CD14-positive monocyte (primary cell): ENCODE measurements around the gene METTL6. TPM values are rescaled to one million over a fixed set of nuclear protein-coding genes. Genes with fewer than 3 reads are reported as not detected.

Experiments
- DNase-seq, 3 donors: peaks; one replicate each; pipeline ENCODE4 v3.0.0-alpha.2; 2011 to 2022
- H2AFZ ChIP-seq: 2 replicates; pipeline ENCODE4 v1.6.0; 2012; ENCODE audit warnings: mild to moderate bottlenecking, low read depth, low read length, inconsistent platforms; ENCODE audit not compliant: insufficient read depth, poor library complexity, severe bottlenecking
- H3K27ac ChIP-seq, 2 donors: 1 replicate in 1 of 2; 2 replicates in 1 of 2; pipeline ENCODE4 v1.5.1; 2012 to 2013; ENCODE audit warnings: low read length in 2 of 2, control low read depth in 1 of 2, inconsistent platforms in 1 of 2, low read depth in 1 of 2, mild to moderate bottlenecking in 1 of 2
- H3K27me3 ChIP-seq, 2 donors: one replicate each; pipeline versions ENCODE4 v1.6.0 to v1.6.1; 2011 to 2013; ENCODE audit warnings: low read length in 2 of 2; ENCODE audit not compliant: control insufficient read depth in 2 of 2, insufficient read depth in 2 of 2
- H3K36me3 ChIP-seq, 2 donors: replicated peaks in 1 of 2; 1 replicate in 1 of 2; 2 replicates in 1 of 2; pipeline versions ENCODE4 v1.5.1 to v1.6.1; 2012 to 2013; ENCODE audit warnings: low read length in 2 of 2, control low read depth in 1 of 2, inconsistent platforms in 1 of 2, mild to moderate bottlenecking in 1 of 2; ENCODE audit not compliant: insufficient read depth in 2 of 2, control insufficient read depth in 1 of 2
- H3K4me1 ChIP-seq, 2 donors: 1 replicate in 1 of 2; 2 replicates in 1 of 2; pipeline versions ENCODE4 v1.5.1 to v1.6.1; 2012 to 2013; ENCODE audit warnings: low read length in 2 of 2, control low read depth in 1 of 2, inconsistent platforms in 1 of 2, mild to moderate bottlenecking in 1 of 2, moderate library complexity in 1 of 2; ENCODE audit not compliant: insufficient read depth in 2 of 2, control insufficient read depth in 1 of 2
- H3K4me2 ChIP-seq: replicated peaks from 2 replicates; pipeline ENCODE3; 2012; ENCODE audit warnings: low read length, moderate library complexity, mild to moderate bottlenecking; ENCODE audit not compliant: poor library complexity, severe bottlenecking; ENCODE audit errors: extremely low read depth
- H3K4me3 ChIP-seq, 3 experiments: fragments of 200-600 bp in 1 of 3; sonication (generic) in 1 of 3; replicated peaks in 1 of 3; 1 replicate in 2 of 3; 2 replicates in 1 of 3; pipeline ENCODE4 v1.5.1; 2011 to 2013; ENCODE audit warnings: low read length in 3 of 3, mild to moderate bottlenecking in 3 of 3, control low read depth in 2 of 3, low read depth in 2 of 3, inconsistent platforms in 1 of 3, moderate library complexity in 1 of 3
- H3K79me2 ChIP-seq: 2 replicates; pipeline ENCODE4 v1.6.0; 2012; ENCODE audit warnings: mild to moderate bottlenecking, control low read depth, inconsistent platforms, low read length, moderate library complexity; ENCODE audit not compliant: insufficient read depth
- H3K9ac ChIP-seq: 2 replicates; pipeline ENCODE4 v1.6.0; 2017; ENCODE audit warnings: low read length, mild to moderate bottlenecking; ENCODE audit not compliant: insufficient read depth, poor library complexity, severe bottlenecking
- H3K9me3 ChIP-seq, 2 donors: replicated peaks in 1 of 2; 1 replicate in 1 of 2; 2 replicates in 1 of 2; pipeline versions ENCODE4 v1.5.1 to v1.6.1; 2012 to 2013; ENCODE audit warnings: low read length in 2 of 2, control low read depth in 1 of 2; ENCODE audit not compliant: control insufficient read depth in 1 of 2, insufficient read depth in 1 of 2
- H4K20me1 ChIP-seq: 2 replicates; pipeline ENCODE4 v1.6.0; 2012; ENCODE audit warnings: mild to moderate bottlenecking, low read length, control low read depth, moderate library complexity; ENCODE audit not compliant: insufficient read depth
- H3K27ac Mint-ChIP-seq, 7 donors: one replicate each; pipeline ENCODE4 v1.8.0; 2020; ENCODE audit warnings: mild to moderate bottlenecking in 7 of 7, mixed read lengths in 7 of 7, moderate library complexity in 6 of 7, inconsistent platforms in 2 of 7
- H3K27me3 Mint-ChIP-seq, 3 donors: one replicate each; pipeline ENCODE4 v1.8.0; 2021 to 2022; ENCODE audit warnings: low read depth in 3 of 3, mild to moderate bottlenecking in 3 of 3, mixed read lengths in 3 of 3, moderate library complexity in 3 of 3, inconsistent platforms in 1 of 3
- H3K36me3 Mint-ChIP-seq, 2 donors: one replicate each; pipeline ENCODE4 v1.8.0; 2020; ENCODE audit warnings: mixed read lengths in 2 of 2, inconsistent platforms in 1 of 2, mild to moderate bottlenecking in 1 of 2
- H3K4me1 Mint-ChIP-seq: one replicate; pipeline ENCODE4 v1.8.0; 2020; ENCODE audit warnings: mild to moderate bottlenecking, mixed read lengths
- H3K4me3 Mint-ChIP-seq, 2 donors: one replicate each; pipeline ENCODE4 v1.8.0; 2020; ENCODE audit warnings: mild to moderate bottlenecking in 2 of 2, mixed read lengths in 2 of 2, moderate library complexity in 1 of 2
- H3K9me3 Mint-ChIP-seq, 7 donors: one replicate each; pipeline ENCODE4 v1.8.0; 2020 to 2022; ENCODE audit warnings: mixed read lengths in 7 of 7, mild to moderate bottlenecking in 6 of 7, moderate library complexity in 6 of 7, inconsistent platforms in 2 of 7
- CTCF ChIP-seq: fragments of 200-600 bp; IDR thresholded peaks from one replicate; pipeline ENCODE4 v1.8.0; 2022; ENCODE audit warnings: antibody characterized with exemption, mild to moderate bottlenecking
- WGBS: methylation state at CpG from one replicate; pipeline ENCODE4 v1.1.5; 2013; ENCODE audit warnings: missing lambda C conversion rate; ENCODE audit not compliant: insufficient coverage; 5-methylcytosine and 5-hydroxymethylcytosine counted together
- intact Hi-C, 2 donors: fragments of 100-400 bp; cut with micrococcal nuclease; formaldehyde crosslinking; loops; one replicate each; pipeline versions ENCODE4 v1.15.0 to v1.15.1; 2023
- polyA plus RNA-seq, 3 donors: library from polyadenylated mRNA; depleted of rRNA in 1 of 3; unstranded in 2 of 3; stranded (reverse) in 1 of 3; fragments of 300-500 nt in 2 of 3; fragments of >200 nt in 1 of 3; fragmentation: Illumina TruSeq in 2 of 3; gene quantifications; 1 replicate in 2 of 3; 2 replicates in 1 of 3; pipeline ENCODE4 v1.2.3, GENCODE V29; 2012 to 2021

Gene METTL6
- polyA plus RNA-seq, 3 donors, result 4.4 to 15.1 (median 9.1) TPM

- peaks cover 33% of the 10 kb centered on the region for H3K4me1 Mint-ChIP-seq
- H3K4me3 Mint-ChIP-seq, result no peak overlapping the region
- Histone ChIP-seq H3K36me3 (no peaks in the 10 kb centered on the region), H2AFZ (no peak overlapping the region), H3K27me3 (no peaks in the 10 kb centered on the region), H3K79me2 (no peaks in the 10 kb centered on the region), H3K9ac (no peak overlapping the region), H3K9me3 (no peaks in the 10 kb centered on the region), H4K20me1 (no peaks in the 10 kb centered on the region), H3K4me3 (no peak overlapping the region), H3K27ac (peak overlapping the region; percentile 34 to 64), H3K4me1 (peaks cover 28 to 33% of the 10 kb centered on the region in 2 donors), H3K4me2 (no peak overlapping the region)
- 100% methylated on average over 3 of the region's 3 CpGs for WGBS
- peaks cover 4% of the 10 kb centered on the region in 2 donors for H3K36me3 Mint-ChIP-seq
- no peak for DNase-seq
- intact Hi-C loops, result no loop called here
- TF ChIP-seq CTCF, result no peak
- H3K27ac Mint-ChIP-seq, result peak overlapping the region in 6 of 7 donors; percentile 11 to 82 (median 50)
- H3K9me3 Mint-ChIP-seq, result peaks cover 0 to 2% (median 0%) of the 10 kb centered on the region in 7 donors
- peaks cover 1 to 5% (median 3%) of the 10 kb centered on the region in 3 donors for H3K27me3 Mint-ChIP-seq
These were observed 23.4 kb downstream of the METTL6 start for GRCh38 chr3:15403965-15404364.

- Histone ChIP-seq H3K4me3 (no peak overlapping the region), H3K4me2 (no peak overlapping the region), H2AFZ (no peak overlapping the region), H3K27ac (peak overlapping the region in 1 of 2 donors; percentile 64), H4K20me1 (no peaks in the 10 kb centered on the region), H3K4me1 (peaks cover 24 to 29% of the 10 kb centered on the region in 2 donors), H3K9me3 (no peaks in the 10 kb centered on the region), H3K27me3 (no peaks in the 10 kb centered on the region), H3K79me2 (no peaks in the 10 kb centered on the region), H3K9ac (no peak overlapping the region), H3K36me3 (no peaks in the 10 kb centered on the region)
- H3K27ac Mint-ChIP-seq, result peak overlapping the region in 6 of 7 donors; percentile 41 to 82 (median 60)
- peaks cover 0 to 2% (median 0%) of the 10 kb centered on the region in 7 donors for H3K9me3 Mint-ChIP-seq
- DNase-seq, result no peak
- no peak for TF ChIP-seq CTCF
- peaks cover 4% of the 10 kb centered on the region in 2 donors for H3K36me3 Mint-ChIP-seq
- peaks cover 28% of the 10 kb centered on the region for H3K4me1 Mint-ChIP-seq
- intact Hi-C loops, result no loop called here
- H3K4me3 Mint-ChIP-seq, result no peak overlapping the region
- no CpG with 5 or more reads among the region's 3 CpGs for WGBS
- H3K27me3 Mint-ChIP-seq, result peaks cover 1 to 5% (median 3%) of the 10 kb centered on the region in 3 donors
These were observed 23.8 kb downstream of the METTL6 start for GRCh38 chr3:15403495-15403894.
